KOPT-K1 (cell line): ENCODE results near the gene KLHL24.
"Not testable (repeated sequence)": the region's sequence is repeated elsewhere in the genome, so short reads cannot be mapped to it uniquely, and the experiment has no call there.

ENCODE experiments used
- H3K27ac ChIP-seq: fragments of 200-600 bp; sonication (generic); 2 replicates; pipeline ENCODE4 v1.5.1; 2016; ENCODE audit warnings: antibody characterized with exemption, mild to moderate bottlenecking, low read depth, low read length; ENCODE audit not compliant: poor library complexity, severe bottlenecking
- H3K36me3 ChIP-seq: fragments of 200-600 bp; sonication (generic); 2 replicates; pipeline ENCODE4 v1.5.1; 2017; ENCODE audit warnings: antibody characterized with exemption, mild to moderate bottlenecking, low read length, moderate library complexity; ENCODE audit not compliant: insufficient read depth
- H3K9me3 ChIP-seq: fragments of 200-600 bp; sonication (generic); 2 replicates; pipeline ENCODE4 v1.5.1; 2017; ENCODE audit warnings: antibody characterized with exemption, low read length, mild to moderate bottlenecking; ENCODE audit not compliant: insufficient read depth, poor library complexity, severe bottlenecking

KLHL24 gene

GRCh38 chr3:183650554-183650953 is 15.1 kb downstream of the KLHL24 start:
- H3K27ac ChIP-seq = no peak overlapping the region
- peaks cover 8% of the 10 kb centered on the region; the same call in 1 of the 2 replicates for H3K36me3 ChIP-seq
- peaks cover 49% of the 10 kb centered on the region for H3K9me3 ChIP-seq

DNA sequence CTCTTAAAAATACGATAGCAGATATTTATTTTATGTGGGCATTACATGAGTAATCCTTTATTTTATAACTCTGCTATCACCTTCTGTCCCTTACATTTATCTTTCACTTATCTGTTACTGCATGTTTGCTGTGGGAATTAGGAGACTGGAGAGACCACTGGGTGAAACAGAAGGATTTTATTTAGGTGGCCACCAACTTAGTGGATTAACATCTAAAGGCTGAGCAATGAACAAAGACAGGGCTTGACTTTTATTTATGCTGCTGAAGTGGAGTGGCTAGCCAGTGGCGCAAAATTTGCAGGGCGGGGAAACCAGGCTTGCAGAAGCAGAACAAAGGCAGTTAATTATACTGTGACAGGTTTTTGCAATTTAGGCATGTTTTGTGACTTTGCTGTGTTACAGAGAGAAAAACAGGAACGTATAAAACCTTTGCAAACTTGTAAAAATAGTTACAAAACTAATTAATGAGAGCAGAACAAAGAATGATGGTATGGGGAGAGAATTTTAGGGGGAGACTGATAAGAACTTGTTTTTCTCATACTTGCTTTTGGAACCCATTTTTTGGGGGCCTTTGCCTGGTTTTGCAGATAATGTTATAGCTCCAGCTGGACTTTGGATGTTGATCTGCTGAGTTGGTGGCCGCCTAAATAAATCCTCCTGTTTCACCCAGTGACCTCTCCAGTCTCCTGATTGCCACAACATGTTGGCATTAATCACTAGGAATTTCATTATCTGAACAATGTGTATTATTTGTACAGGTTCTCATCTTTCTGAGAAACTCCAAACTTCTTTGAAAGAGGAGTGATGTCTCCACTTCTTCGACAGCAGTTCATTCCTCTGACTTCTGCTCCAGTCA is 18.0 kb downstream of the KLHL24 start:
- H3K9me3 ChIP-seq = peaks cover 50% of the 10 kb centered on the region
- H3K27ac ChIP-seq = no peak overlapping the region
- H3K36me3 ChIP-seq = peaks cover 8% of the 10 kb centered on the region; the same call in 1 of the 2 replicates

DNA sequence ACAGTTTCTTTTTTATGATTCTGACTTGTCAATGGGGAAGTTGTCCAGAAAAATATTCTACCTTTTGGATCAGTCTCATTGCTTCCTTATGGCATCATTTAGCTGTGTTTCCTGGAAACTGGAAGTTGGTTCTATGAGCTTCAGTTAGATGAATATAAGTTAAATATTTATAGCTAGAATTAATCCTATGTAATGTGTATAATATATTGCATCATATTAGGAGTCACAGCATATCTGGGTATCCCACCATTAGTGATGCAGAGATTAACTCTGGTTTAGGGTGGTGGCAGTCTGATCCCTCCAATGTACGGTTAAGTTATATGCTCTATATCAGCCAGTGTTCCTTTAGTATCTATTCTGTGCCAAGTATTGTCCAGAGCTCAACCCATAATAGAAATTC is 19.3 kb downstream of the KLHL24 start:
- Histone ChIP-seq H3K36me3 (peaks cover 8% of the 10 kb centered on the region; the same call in 1 of the 2 replicates), H3K9me3 (peaks cover 50% of the 10 kb centered on the region), H3K27ac (no peak overlapping the region)

- H3K9me3 ChIP-seq = no peaks in the 10 kb centered on the region
- H3K27ac ChIP-seq = no peak overlapping the region
- peaks cover 13% of the 10 kb centered on the region; the same call in 1 of the 2 replicates for H3K36me3 ChIP-seq
Observed at GRCh38 chr3:183662099-183662498, 26.7 kb downstream of the KLHL24 start.

- H3K36me3 ChIP-seq = peaks cover 14% of the 10 kb centered on the region; the same call in 1 of the 2 replicates
- H3K27ac ChIP-seq = no peak overlapping the region
- no peaks in the 10 kb centered on the region for H3K9me3 ChIP-seq
Observed at GRCh38 chr3:183664913-183665381, 29.5 kb downstream of the KLHL24 start.

DNA sequence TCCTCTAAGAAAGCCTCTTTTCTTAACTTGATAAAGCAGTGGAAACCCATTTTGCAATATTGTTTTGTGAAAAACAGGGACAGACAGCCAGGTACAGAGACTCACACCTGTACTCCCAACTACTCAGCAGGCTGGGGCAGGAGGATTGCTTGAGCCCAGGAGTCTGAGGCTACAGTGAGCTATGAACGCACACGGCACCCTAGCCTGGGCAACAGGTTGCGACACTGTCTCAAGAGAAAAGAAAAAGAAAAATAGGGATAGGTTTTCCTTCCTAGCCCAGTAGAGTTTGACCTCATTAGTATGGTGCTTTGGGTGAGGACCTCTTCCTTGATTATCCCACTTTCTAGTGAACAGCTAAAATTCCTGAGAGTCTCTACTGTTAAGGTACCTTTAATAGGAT is 44.6 kb downstream of the KLHL24 start:
- Histone ChIP-seq H3K9me3 (no peaks in the 10 kb centered on the region), H3K36me3 (no peaks in the 10 kb centered on the region; the same call in 1 of the 2 replicates), H3K27ac (no peak overlapping the region)

DNA sequence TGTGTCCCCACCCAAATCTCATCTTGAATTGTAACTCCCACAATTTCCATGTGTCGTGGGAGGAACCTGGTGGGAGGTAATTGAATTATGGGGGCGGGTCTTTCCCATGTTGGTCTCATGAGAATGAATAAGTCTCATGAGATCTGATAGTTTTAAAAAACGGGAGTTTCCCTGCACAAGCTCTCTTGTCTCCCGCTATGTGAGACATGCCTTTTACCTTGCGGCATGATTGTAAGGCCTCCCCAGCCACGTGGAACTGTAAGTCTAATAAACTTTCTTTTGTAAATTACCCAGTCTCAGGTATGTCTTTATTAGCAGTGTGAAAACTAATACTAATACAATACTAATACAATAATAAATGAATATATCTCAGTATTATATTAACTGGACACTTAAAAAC is 52.3 kb downstream of the KLHL24 start:
- Histone ChIP-seq H3K27ac (no peak overlapping the region), H3K36me3 (no peaks in the 10 kb centered on the region), H3K9me3 (no peaks in the 10 kb centered on the region)

DNA sequence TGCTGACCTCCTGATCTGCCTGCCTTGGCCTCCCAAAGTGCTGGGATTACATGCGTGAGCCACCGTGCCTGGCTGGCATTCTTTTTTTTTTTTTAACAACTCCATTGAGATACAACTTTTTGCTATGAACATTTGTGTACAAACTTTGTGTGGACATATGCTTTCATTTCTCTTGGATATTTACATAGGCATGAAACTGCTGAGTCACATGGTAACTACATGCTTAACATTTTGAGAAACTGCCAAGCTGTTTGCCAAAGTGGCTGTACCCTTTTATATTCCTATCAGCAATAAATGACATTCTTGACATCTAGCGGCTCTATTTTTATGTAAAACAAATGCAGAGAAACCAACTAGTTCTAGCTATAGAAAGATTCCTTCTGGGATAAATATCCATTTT is 53.5 kb downstream of the KLHL24 start:
- H3K27ac ChIP-seq = no peak overlapping the region
- no peaks in the 10 kb centered on the region for H3K9me3 ChIP-seq
- H3K36me3 ChIP-seq = no peaks in the 10 kb centered on the region

DNA sequence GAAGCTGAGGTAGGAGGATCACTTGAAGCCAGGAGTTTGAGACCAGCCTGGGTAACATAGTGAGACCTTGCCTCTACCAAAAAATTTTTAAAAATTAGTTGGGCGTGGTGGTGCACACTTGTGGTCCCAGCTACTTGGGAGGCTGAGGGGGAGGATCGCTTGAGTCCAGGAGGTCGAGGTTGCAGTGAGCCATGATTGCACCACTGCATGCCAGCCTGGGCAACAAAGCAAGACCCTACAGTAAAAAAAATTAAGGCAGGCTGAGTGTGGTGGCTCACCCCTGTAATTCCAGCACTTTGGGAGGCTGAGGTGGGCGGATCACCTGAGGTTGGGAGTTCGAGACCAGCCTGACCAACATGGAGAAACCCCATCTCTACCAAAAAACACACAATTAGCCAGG is 54.2 kb downstream of the KLHL24 start:
- not testable (repeated sequence) for H3K36me3 ChIP-seq, H3K27ac ChIP-seq, H3K9me3 ChIP-seq

- Histone ChIP-seq H3K27ac (no peak overlapping the region), H3K36me3 (no peaks in the 10 kb centered on the region)
Observed at GRCh38 chr3:183690402-183690995, 55.1 kb downstream of the KLHL24 start.

DNA sequence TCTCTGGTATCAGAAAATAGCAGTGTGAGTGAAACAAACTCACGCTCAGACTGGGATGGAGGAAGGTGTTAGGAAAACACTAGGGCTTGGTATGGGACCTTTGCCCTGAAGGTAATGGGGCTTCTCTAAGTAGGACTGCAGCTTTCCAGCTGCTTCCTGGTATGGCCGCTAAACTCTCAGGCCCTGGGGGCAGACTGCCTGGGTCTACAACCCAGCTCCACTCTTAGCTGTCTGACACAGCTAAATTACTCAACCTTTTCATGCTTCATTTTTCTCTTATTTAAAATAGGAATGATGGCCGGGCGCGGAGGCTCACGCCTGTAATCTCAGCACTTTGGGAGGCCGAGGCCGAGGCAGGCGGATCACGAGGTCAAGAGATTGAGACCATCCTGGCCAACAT is 57.0 kb downstream of the KLHL24 start:
- Histone ChIP-seq H3K27ac (no peak overlapping the region), H3K36me3 (no peaks in the 10 kb centered on the region)

More at GRCh38 chr3:183690402-183690995, 55.1 kb downstream of the KLHL24 start:
- no peaks in the 10 kb centered on the region for H3K9me3 ChIP-seq

GRCh38 chr3:183695569-183696364 is 60.3 kb downstream of the KLHL24 start:
- Histone ChIP-seq H3K27ac (no peak overlapping the region), H3K36me3 (0 out of 2 replicates have a peak, but pooled peaks cover 2% of the 10 kb centered on the region), H3K9me3 (no peaks in the 10 kb centered on the region)

More for the DNA sequence above, 57.0 kb downstream of the KLHL24 start:
- no peaks in the 10 kb centered on the region for H3K9me3 ChIP-seq

DNA sequence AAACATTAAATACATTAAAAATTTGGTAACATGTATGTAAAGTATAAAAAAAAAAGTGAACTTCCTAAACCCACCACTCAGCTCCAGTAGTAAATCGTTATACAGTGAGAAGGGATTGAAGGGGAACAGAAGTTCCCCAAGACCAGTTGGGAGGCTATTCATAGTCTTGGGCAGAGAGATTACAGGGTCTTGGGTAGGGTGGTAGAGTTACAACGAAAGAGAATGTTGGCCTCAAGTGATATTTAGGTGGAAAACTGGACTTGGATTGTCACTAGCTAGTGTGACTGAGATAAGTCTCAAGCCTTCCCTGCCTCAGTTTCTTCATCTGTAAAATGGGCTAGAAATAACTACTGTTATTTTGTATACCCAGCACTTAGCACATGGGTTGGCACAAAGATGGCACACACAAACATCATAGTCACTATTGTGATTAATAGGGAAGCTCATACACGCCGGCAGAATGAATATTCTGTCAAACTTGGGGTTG is 61.7 kb downstream of the KLHL24 start:
- Histone ChIP-seq H3K27ac (peak overlapping the region; percentile 89), H3K36me3 (peaks cover 16% of the 10 kb centered on the region), H3K9me3 (no peaks in the 10 kb centered on the region)

- Histone ChIP-seq H3K27ac (peak within 1 kb of the TSS; percentile 89), H3K9me3 (no peaks in the 10 kb centered on the region), H3K36me3 (peaks cover 21% of the 10 kb centered on the region)
Observed at GRCh38 chr3:183697610-183698317, 62.3 kb downstream of the KLHL24 start, which contains the start of gene YEATS2. TSS of gene YEATS2 (plus strand) at chr3:183697797. CDS start at chr3:183715163, 17,366 bp downstream.
